NCI-H146 treated with DMSO at 0.1 percent for 48 hours (cell line): Measurements from ENCODE around the gene PPEF2.

ENCODE experiments used
- DNase-seq: peaks from one replicate; lab custom pipeline; 2025; ENCODE audit not compliant: unreplicated experiment; lab: John Stamatoyannopoulos, UW

Gene PPEF2

GRCh38 chr4:75834095-75834771, 68.0 kb downstream of the PPEF2 start:
- DNase-seq: no peak

GRCh38 chr4:75831856-75832405, 70.3 kb downstream of the PPEF2 start:
- DNase-seq: peak; percentile 65

GRCh38 chr4:75830906-75831305, 71.3 kb downstream of the PPEF2 start:
- no peak for DNase-seq

GRCh38 chr4:75823812-75824211, 78.4 kb downstream of the PPEF2 start:
- DNase-seq: no peak

- DNase-seq: no peak
Observed at GRCh38 chr4:75822416-75822815, 79.8 kb downstream of the PPEF2 start.

- DNase-seq: no peak
Observed at GRCh38 chr4:75821966-75822365, 80.3 kb downstream of the PPEF2 start.

GRCh38 chr4:75821216-75821615, 81.0 kb downstream of the PPEF2 start:
- no peak for DNase-seq

GRCh38 chr4:75820676-75821075, 81.6 kb downstream of the PPEF2 start:
- no peak for DNase-seq

- no peak for DNase-seq
Observed at GRCh38 chr4:75820197-75820596, 82.1 kb downstream of the PPEF2 start.

GRCh38 chr4:75819121-75819520, 83.1 kb downstream of the PPEF2 start:
- no peak for DNase-seq

GRCh38 chr4:75817901-75818300, 84.4 kb downstream of the PPEF2 start:
- DNase-seq: no peak
